ENCODE data around the gene KIF5B. TPM values are rescaled to one million over a fixed set of nuclear protein-coding genes. Genes with fewer than 3 reads are reported as not detected.

The KIF5B gene
- total RNA-seq, 1 experiment from 2014 or later, result 84.4 TPM

DNA sequence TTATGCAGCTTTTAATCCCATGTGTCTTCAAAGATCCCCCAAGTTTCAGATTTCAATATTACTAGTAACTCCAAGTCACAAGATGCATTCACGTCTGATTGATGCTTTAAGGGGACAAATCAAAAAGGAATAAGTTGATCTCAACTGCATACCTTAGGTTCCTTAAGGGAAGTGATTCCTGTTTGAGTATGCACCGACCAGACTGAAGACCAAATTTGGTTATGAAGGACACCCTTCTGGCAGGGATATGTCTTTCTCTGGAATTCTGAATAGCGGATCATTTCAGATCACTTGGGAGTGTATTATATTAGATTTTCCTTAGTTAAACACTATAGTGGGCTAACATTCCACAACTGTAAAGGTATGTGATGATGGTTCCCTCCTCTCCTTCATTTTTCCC is 4.3 kb downstream of the KIF5B start:
- BruUV-seq (replicated peaks), result no TSS peak
- Histone ChIP-seq H2AFZ (ENCODE audit: low read length) (no peak overlapping the region), H3K79me2 (ENCODE audit: low read length) (peaks cover 93% of the 10 kb centered on the region), H4K20me1 (ENCODE audit: low read length) (peaks cover 81% of the 10 kb centered on the region), H3K4me1 (ENCODE audit: insufficient read depth, low read length) (peaks cover 36% of the 10 kb centered on the region), H3K9me2 (replicated peaks; ENCODE audit: low read length) (no peaks in the 10 kb centered on the region), H3K4me2 (ENCODE audit: low read length) (peak overlapping the region; percentile 83), H3K36me3 (ENCODE audit: low read depth, low read length) (peaks cover 17% of the 10 kb centered on the region), H3K27ac (ENCODE audit: low read length) (no peak overlapping the region), H3K4me3 (ENCODE audit: low read length) (peak overlapping the region; percentile 94; the same call in 1 of the 2 replicates), H3K9me3 (ENCODE audit: low read length) (no peaks in the 10 kb centered on the region), H3K9ac (ENCODE audit: low read length) (no peak overlapping the region), H3F3A (ENCODE audit: low read length, unreplicated experiment) (no peaks in the 10 kb centered on the region), H3K27me3 (ENCODE audit: low read length) (no peaks in the 10 kb centered on the region)
- no peak for TF ChIP-seq EZH2 (IDR thresholded peaks at IDR 0.05; ENCODE audit: low read length, unreplicated experiment)
- TF ChIP-seq EZH2phosphoT487 (IDR thresholded peaks at IDR 0.05; ENCODE audit: borderline replicate concordance, low read length), result no peak
- TF ChIP-seq CTCF (conservative IDR thresholded peaks at IDR 0.05; ENCODE audit: low read depth, low read length), result no peak
- POLR2A ChIA-PET (ENCODE audit: unreplicated experiment), result interaction anchor here (0.5 kb wide), 1 partner anchor 66 kb away, joined by 5 read pairs; no protein-coding TSS in a partner anchor
- intact Hi-C loops (cut with micrococcal nuclease), result no loop called here
- CTCF ChIA-PET, result no interaction called here
- DNase-seq (no peak), ATAC-seq (no peak)

DNA sequence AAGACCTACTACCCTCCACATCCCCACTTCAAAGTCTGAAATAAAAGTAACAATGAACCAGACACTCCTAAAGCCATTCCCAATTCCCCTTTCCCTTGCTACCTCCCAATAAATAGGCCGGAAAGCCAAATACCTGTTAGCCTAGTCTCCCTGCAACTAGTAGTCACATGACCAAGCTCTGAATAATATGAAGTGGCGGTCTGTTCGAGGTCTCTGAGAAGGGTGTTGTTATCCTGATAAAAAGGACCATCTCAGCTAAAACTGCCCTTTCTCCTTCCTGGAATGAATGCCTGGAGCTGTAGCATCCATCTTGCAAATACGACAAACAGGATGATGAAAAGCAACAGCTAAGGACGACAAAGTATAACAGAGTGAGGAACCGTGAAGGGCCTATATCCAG is 6.0 kb downstream of the KIF5B start:
- H3K9me2 ChIP-seq (replicated peaks; ENCODE audit: low read length), result no peaks in the 10 kb centered on the region
- H3K36me3 ChIP-seq (ENCODE audit: low read depth, low read length), result peaks cover 33% of the 10 kb centered on the region
- H3K9ac ChIP-seq (ENCODE audit: low read length), result no peak overlapping the region
- intact Hi-C loops (cut with micrococcal nuclease), result no loop called here
- POLR2A ChIA-PET (ENCODE audit: unreplicated experiment), result no interaction called here
- no peak overlapping the region for H3K27ac ChIP-seq (ENCODE audit: low read length)
- H3K4me1 ChIP-seq (ENCODE audit: insufficient read depth, low read length), result peaks cover 36% of the 10 kb centered on the region; the same call in 1 of the 2 replicates
- CTCF ChIA-PET, result no interaction called here
- no peaks in the 10 kb centered on the region for H3K27me3 ChIP-seq (ENCODE audit: low read length)
- H3K79me2 ChIP-seq (ENCODE audit: low read length), result peaks cover 100% of the 10 kb centered on the region
- TF ChIP-seq EZH2phosphoT487 (IDR thresholded peaks at IDR 0.05; ENCODE audit: borderline replicate concordance, low read length) (no peak), EZH2 (IDR thresholded peaks at IDR 0.05; ENCODE audit: low read length, unreplicated experiment) (no peak), CTCF (conservative IDR thresholded peaks at IDR 0.05; ENCODE audit: low read depth, low read length) (no peak)
- no TSS peak for BruUV-seq (replicated peaks)
- H3F3A ChIP-seq (ENCODE audit: low read length, unreplicated experiment), result no peaks in the 10 kb centered on the region
- no peak overlapping the region for H3K4me2 ChIP-seq (ENCODE audit: low read length)
- H3K4me3 ChIP-seq (ENCODE audit: low read length), result no peak overlapping the region
- H2AFZ ChIP-seq (ENCODE audit: low read length), result no peak overlapping the region
- H4K20me1 ChIP-seq (ENCODE audit: low read length), result peaks cover 93% of the 10 kb centered on the region
- H3K9me3 ChIP-seq (ENCODE audit: low read length), result no peaks in the 10 kb centered on the region
- ATAC-seq (no peak), DNase-seq (no peak)

DNA sequence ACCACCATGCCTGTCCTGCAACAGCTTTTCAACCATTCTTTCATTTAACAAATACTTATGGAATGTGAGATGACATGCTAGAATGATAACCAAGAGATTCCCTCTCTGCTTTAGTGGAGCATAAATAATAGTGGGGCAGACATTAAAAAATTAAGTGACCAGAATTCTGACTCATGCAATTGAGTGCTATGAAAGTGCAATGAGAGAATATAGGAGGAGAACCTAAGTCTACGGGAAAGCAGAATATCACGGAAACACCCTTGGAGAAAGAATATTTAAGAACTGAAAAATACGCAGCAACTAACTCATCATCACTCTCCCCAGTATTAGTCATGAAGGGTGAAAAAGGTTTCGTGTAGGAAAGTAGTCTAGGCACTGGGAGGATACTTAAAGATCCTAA is 7.1 kb downstream of the KIF5B start:
- H3K4me1 ChIP-seq (ENCODE audit: insufficient read depth, low read length), result peaks cover 36% of the 10 kb centered on the region; the same call in 1 of the 2 replicates
- no peaks in the 10 kb centered on the region for H3K9me3 ChIP-seq (ENCODE audit: low read length)
- no peak for DNase-seq
- no peaks in the 10 kb centered on the region for H3K27me3 ChIP-seq (ENCODE audit: low read length)
- no peaks in the 10 kb centered on the region for H3F3A ChIP-seq (ENCODE audit: low read length, unreplicated experiment)
- no peak; the same call in 1 of the 2 replicates for ATAC-seq
- H3K9ac ChIP-seq (ENCODE audit: low read length), result no peak overlapping the region
- no TSS peak for BruUV-seq (replicated peaks)
- H3K4me2 ChIP-seq (ENCODE audit: low read length), result no peak overlapping the region
- H3K27ac ChIP-seq (ENCODE audit: low read length), result no peak overlapping the region
- H3K4me3 ChIP-seq (ENCODE audit: low read length), result no peak overlapping the region
- TF ChIP-seq CTCF (conservative IDR thresholded peaks at IDR 0.05; ENCODE audit: low read depth, low read length), result no peak
- CTCF ChIA-PET, result no interaction called here
- peaks cover 37% of the 10 kb centered on the region for H3K36me3 ChIP-seq (ENCODE audit: low read depth, low read length)
- POLR2A ChIA-PET (ENCODE audit: unreplicated experiment), result no interaction called here
- intact Hi-C loops (cut with micrococcal nuclease), result loop anchor here (10.0 kb wide), 1 partner anchor 156 kb away; no protein-coding TSS in a partner anchor
- H4K20me1 ChIP-seq (ENCODE audit: low read length), result peaks cover 83% of the 10 kb centered on the region
- peaks cover 100% of the 10 kb centered on the region for H3K79me2 ChIP-seq (ENCODE audit: low read length)
- no peaks in the 10 kb centered on the region for H3K9me2 ChIP-seq (replicated peaks; ENCODE audit: low read length)
- H2AFZ ChIP-seq (ENCODE audit: low read length), result no peak overlapping the region

Measured in PC-3 (cell line).